ENCODE data around the gene MRPS18B.

DNA sequence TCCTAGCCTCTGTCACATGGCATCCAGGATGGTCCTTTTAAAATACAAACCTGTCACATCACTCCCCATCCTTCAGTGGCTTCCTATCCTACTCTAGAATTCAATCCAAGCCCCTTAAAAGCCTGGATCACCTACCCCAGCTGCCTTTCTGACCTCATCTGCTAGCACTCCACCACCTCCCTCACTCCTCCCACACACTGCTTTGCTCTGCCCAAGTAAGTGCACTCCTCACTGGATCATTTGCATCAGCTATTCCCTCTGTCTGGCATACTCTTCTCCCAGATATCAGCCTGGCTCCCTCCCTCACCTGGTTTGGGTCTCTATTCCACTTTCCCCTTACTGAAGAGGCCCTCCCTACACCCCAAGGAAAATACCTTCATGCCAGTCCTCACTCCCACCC lies 39.8 kb downstream of the MRPS18B start:
- TF ChIP-seq ZNF274 (IDR thresholded peaks at IDR 0.05; ENCODE audit: low read depth, low read length) (no peak), YY1 (IDR thresholded peaks at IDR 0.05; ENCODE audit: insufficient read depth, insufficient read length) (no peak), SUZ12 (IDR thresholded peaks at IDR 0.05; ENCODE audit: extremely low read depth, insufficient read depth, insufficient read length) (no peak)
